Measurements from ENCODE around the gene SFMBT1.

The SFMBT1 gene

GRCh38 chr3:53045518-53046170, at the start of gene SFMBT1:
TSS of gene SFMBT1 (minus strand) at chr3:53046073. CDS start at chr3:52969128, 76,945 bp downstream.
- peak; percentile 76 for DNase-seq

GRCh38 chr3:53092942-53093341, 47.1 kb upstream of the SFMBT1 start:
- DNase-seq, result no peak

GRCh38 chr3:53092216-53092615, 46.3 kb upstream of the SFMBT1 start:
- DNase-seq, result no peak

- no peak for DNase-seq
Observed at GRCh38 chr3:53091011-53091410, 45.1 kb upstream of the SFMBT1 start.

- DNase-seq, result no peak
Observed at GRCh38 chr3:53089511-53089910, 43.6 kb upstream of the SFMBT1 start.

- no peak for DNase-seq
Observed at GRCh38 chr3:53085476-53085875, 39.6 kb upstream of the SFMBT1 start.

- no peak for DNase-seq
Observed at GRCh38 chr3:53084310-53085001, 38.6 kb upstream of the SFMBT1 start.

- DNase-seq, result no peak
Observed at GRCh38 chr3:53083949-53084309, 38.1 kb upstream of the SFMBT1 start.

- DNase-seq, result no peak
Observed at GRCh38 chr3:53083521-53083920, 37.6 kb upstream of the SFMBT1 start.

- no peak for DNase-seq
Observed at GRCh38 chr3:53082736-53083135, 36.9 kb upstream of the SFMBT1 start.

- no peak for DNase-seq
Observed at GRCh38 chr3:53081318-53081717, 35.4 kb upstream of the SFMBT1 start.

- DNase-seq, result no peak
Observed at GRCh38 chr3:53080612-53081205, 34.8 kb upstream of the SFMBT1 start.

GRCh38 chr3:53079791-53080555, 34.1 kb upstream of the SFMBT1 start:
- no peak for DNase-seq

GRCh38 chr3:53079147-53079546, 33.3 kb upstream of the SFMBT1 start:
- no peak for DNase-seq

GRCh38 chr3:53078656-53079055, 32.8 kb upstream of the SFMBT1 start:
- DNase-seq, result no peak

GRCh38 chr3:53077476-53078220, 31.8 kb upstream of the SFMBT1 start:
- no peak for DNase-seq

GRCh38 chr3:53075743-53076140, 29.9 kb upstream of the SFMBT1 start:
- DNase-seq, result no peak

- no peak for DNase-seq
Observed at GRCh38 chr3:53074761-53075742, 29.2 kb upstream of the SFMBT1 start.

GRCh38 chr3:53074366-53074696, 28.5 kb upstream of the SFMBT1 start:
- no peak for DNase-seq

GRCh38 chr3:53073553-53074365, 27.9 kb upstream of the SFMBT1 start:
- no peak for DNase-seq

All from stimulated activated CD4-positive, alpha-beta T cell treated with anti-CD3 and anti-CD28 coated beads, Interleukin-12 subunit alpha, Interleukin-12 subunit beta, amount 100 ng/mL, for 4 hours (primary cell).